IMR-90 (cell line): ENCODE measurements around the gene STPG4.

Source experiments
- BHLHE40 ChIP-seq: fragments of 150-350 bp; IDR thresholded peaks from 2 replicates; pipeline ENCODE4 v1.6.1; 2016; ENCODE audit warnings: mild to moderate bottlenecking, low read depth, low read length
- CTCF ChIP-seq: conservative IDR thresholded peaks from 2 replicates; pipeline ENCODE4 v1.5.1; 2012; ENCODE audit warnings: mild to moderate bottlenecking, low read depth, low read length, improper control_type of control experiment
- MAZ ChIP-seq: IDR thresholded peaks from 2 replicates; pipeline ENCODE4 v1.6.1; 2012; ENCODE audit warnings: low read depth, mild to moderate bottlenecking, low read length, improper control_type of control experiment, moderate library complexity, borderline replicate concordance
- POLR2A ChIP-seq: IDR thresholded peaks from 2 replicates; pipeline ENCODE4 v1.6.1; 2012; ENCODE audit warnings: mild to moderate bottlenecking, low read depth, low read length
- RAD21 ChIP-seq: IDR thresholded peaks from 2 replicates; pipeline ENCODE4 v1.6.1; 2012; ENCODE audit warnings: low read length, improper control_type of control experiment
- RCOR1 ChIP-seq: IDR thresholded peaks from 2 replicates; pipeline ENCODE4 v1.6.1; 2012; ENCODE audit warnings: mild to moderate bottlenecking, low read length, improper control_type of control experiment; ENCODE audit not compliant: insufficient replicate concordance
- RFX5 ChIP-seq: IDR thresholded peaks from 2 replicates; pipeline ENCODE4 v1.8.0; 2012; ENCODE audit warnings: low read depth, mild to moderate bottlenecking, low read length, moderate library complexity
- SMC3 ChIP-seq: fragments of 150-350 bp; IDR thresholded peaks from 2 replicates; pipeline ENCODE4 v1.6.1; 2016; ENCODE audit warnings: low read depth, mild to moderate bottlenecking, antibody characterized with exemption, low read length, moderate library complexity

DNA sequence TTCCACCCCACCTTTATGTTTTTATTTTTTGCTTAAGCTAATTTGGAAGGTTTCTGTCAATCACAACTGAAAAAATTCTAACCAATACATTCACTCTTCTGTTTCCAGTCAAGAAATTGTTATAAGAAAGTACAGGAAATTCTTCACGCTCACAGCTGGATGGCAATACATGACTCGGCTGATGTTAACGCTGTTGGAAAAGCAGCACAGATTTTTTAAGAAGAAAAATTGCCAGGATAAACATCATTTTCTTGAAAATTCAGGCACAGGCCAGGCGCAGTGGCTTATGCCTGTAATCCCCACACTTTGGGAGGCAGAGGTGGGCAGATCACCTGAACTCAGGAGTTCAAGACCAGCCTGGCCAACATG lies 46.1 kb downstream of the STPG4 start:
- no peak for TF ChIP-seq SMC3
- no peak for TF ChIP-seq CTCF
- TF ChIP-seq BHLHE40: no peak
- TF ChIP-seq POLR2A: no peak
- no peak for TF ChIP-seq RAD21
- no peak for TF ChIP-seq MAZ
- TF ChIP-seq RFX5: no peak
- TF ChIP-seq RCOR1: no peak
